Ishikawa (cell line): ENCODE measurements around the gene MORC2.

ENCODE experiments used
- CEBPB ChIP-seq: IDR thresholded peaks from 2 replicates; pipeline ENCODE4 v1.6.1; 2012
- CREB1 ChIP-seq: IDR thresholded peaks from 2 replicates; pipeline ENCODE4 v1.6.1; 2012; ENCODE audit warnings: low read depth
- EGR1 ChIP-seq: IDR thresholded peaks from 2 replicates; pipeline ENCODE4 v1.6.1; 2012
- EP300 ChIP-seq: IDR thresholded peaks from 2 replicates; pipeline ENCODE4 v1.6.1; 2012; ENCODE audit warnings: borderline replicate concordance
- FOXM1 ChIP-seq: IDR thresholded peaks from 2 replicates; pipeline ENCODE4 v1.6.1; 2012; ENCODE audit warnings: low read depth, borderline replicate concordance
- MAX ChIP-seq: IDR thresholded peaks from 2 replicates; pipeline ENCODE4 v1.6.1; 2012
- NFIC ChIP-seq: IDR thresholded peaks from 2 replicates; pipeline ENCODE4 v1.6.1; 2012
- RAD21 ChIP-seq: IDR thresholded peaks from 2 replicates; pipeline ENCODE4 v1.6.1; 2012; ENCODE audit warnings: low read depth
- REST ChIP-seq: IDR thresholded peaks from 2 replicates; pipeline ENCODE4 v1.6.1; 2012; ENCODE audit warnings: low read depth, mild to moderate bottlenecking
- TAF1 ChIP-seq: IDR thresholded peaks from 2 replicates; pipeline ENCODE4 v1.6.1; 2012; ENCODE audit warnings: low read depth, mild to moderate bottlenecking
- TCF12 ChIP-seq: IDR thresholded peaks from 2 replicates; pipeline ENCODE4 v1.6.1; 2012; ENCODE audit warnings: low read depth
- TEAD4 ChIP-seq: IDR thresholded peaks from 2 replicates; pipeline ENCODE4 v1.6.1; 2012
- USF1 ChIP-seq: IDR thresholded peaks from 2 replicates; pipeline ENCODE4 v1.6.1; 2012
- YY1 ChIP-seq: IDR thresholded peaks from 2 replicates; pipeline ENCODE4 v1.6.1; 2012; ENCODE audit warnings: low read depth
- ZBTB7A ChIP-seq: IDR thresholded peaks from 2 replicates; pipeline ENCODE4 v1.6.1; 2012; ENCODE audit warnings: low read depth

MORC2 gene

GRCh38 chr22:30880847-30881246, 87.7 kb downstream of the MORC2 start:
- TF ChIP-seq CEBPB, result no peak

GRCh38 chr22:30880181-30880601, 88.4 kb downstream of the MORC2 start:
- TF ChIP-seq YY1 (no peak), EGR1 (no peak), CREB1 (no peak), RAD21 (no peak), CEBPB (no peak), EP300 (no peak), USF1 (no peak)

- TF ChIP-seq TCF12 (no peak), YY1 (no peak), FOXM1 (no peak), MAX (no peak), REST (no peak), CREB1 (no peak), NFIC (no peak), CEBPB (no peak), USF1 (no peak)
Observed at GRCh38 chr22:30879415-30879797, 89.2 kb downstream of the MORC2 start.

- no peak for TF ChIP-seq TEAD4
- no peak for TF ChIP-seq EP300
- 0 out of 2 replicates have a peak, but pooled peaks have one; percentile 30 for TF ChIP-seq USF1
Observed at GRCh38 chr22:30878516-30879414, 89.8 kb downstream of the MORC2 start.

GRCh38 chr22:30877662-30878515, 90.7 kb downstream of the MORC2 start:
- TF ChIP-seq RAD21, result no peak
- TF ChIP-seq MAX, result no peak
- TF ChIP-seq TAF1, result no peak
- no peak for TF ChIP-seq CREB1

- peak; percentile 55 for TF ChIP-seq MAX
- TF ChIP-seq YY1, result 0 out of 2 replicates have a peak, but pooled peaks have one; percentile 2
- no peak for TF ChIP-seq USF1
- TF ChIP-seq ZBTB7A, result no peak
- no peak for TF ChIP-seq EP300
- TF ChIP-seq NFIC, result peak; percentile 79
Observed at GRCh38 chr22:30876915-30877553, 91.5 kb downstream of the MORC2 start.
